GM23338 (cell line): ENCODE data around the gene VPS8. TPM values are rescaled to one million over a fixed set of nuclear protein-coding genes. Genes with fewer than 3 reads are reported as not detected.
A peak's percentile ranks its signal among the peaks of the same experiment; 100 is the strongest.

Source experiments
- ATAC-seq: fragments of 200-7000 bp; cut with Tn5 transposase; 3 replicates; pipeline ENCODE4 v1.9.1; 2020
- DNase-seq: peaks from one replicate; pipeline ENCODE4 v3.0.0-alpha.2; 2015; ENCODE audit warnings: low spot score
- H2AFZ ChIP-seq: fragments of 200-600 bp; sonication (generic); 2 replicates; pipeline ENCODE4 v1.8.0; 2016; ENCODE audit warnings: antibody characterized with exemption, mild to moderate bottlenecking, moderate library complexity
- H3F3A ChIP-seq: fragments of 200-600 bp; sonication (generic); replicated peaks from 2 replicates; pipeline ENCODE4 v1.8.0; 2017; ENCODE audit warnings: antibody characterized with exemption, mixed run types, low read depth
- H3K27ac ChIP-seq: fragments of 200-600 bp; sonication (generic); 2 replicates; pipeline ENCODE4 v1.6.1; 2016; ENCODE audit warnings: low read depth
- H3K27me3 ChIP-seq: fragments of 200-600 bp; sonication (generic); 2 replicates; pipeline ENCODE4 v1.8.0; 2016; ENCODE audit warnings: mild to moderate bottlenecking, mixed run types, moderate library complexity; ENCODE audit not compliant: insufficient read depth
- H3K36me3 ChIP-seq: fragments of 200-600 bp; sonication (generic); 2 replicates; pipeline ENCODE4 v1.8.0; 2016; ENCODE audit warnings: mild to moderate bottlenecking; ENCODE audit not compliant: insufficient read depth
- H3K4me1 ChIP-seq: fragments of 200-600 bp; sonication (generic); 2 replicates; pipeline ENCODE4 v1.8.0; 2016; ENCODE audit warnings: mild to moderate bottlenecking, moderate library complexity; ENCODE audit not compliant: insufficient read depth
- H3K4me2 ChIP-seq: fragments of 200-600 bp; sonication (generic); 2 replicates; pipeline ENCODE4 v1.7.1; 2017; ENCODE audit warnings: mixed run types
- H3K4me3 ChIP-seq: fragments of 200-600 bp; sonication (generic); 2 replicates; pipeline ENCODE4 v1.6.1; 2016; ENCODE audit warnings: mixed run types
- H3K79me2 ChIP-seq: fragments of 200-600 bp; sonication (generic); replicated peaks from 2 replicates; pipeline ENCODE4 v1.8.0; 2017; ENCODE audit warnings: mild to moderate bottlenecking; ENCODE audit not compliant: insufficient read depth
- H3K9me2 ChIP-seq: fragments of 200-600 bp; sonication (generic); 2 replicates; pipeline ENCODE4 v1.8.0; 2017; ENCODE audit not compliant: insufficient read depth
- H4K20me1 ChIP-seq: fragments of 200-600 bp; sonication (generic); replicated peaks from 2 replicates; pipeline ENCODE4 v1.8.0; 2017; ENCODE audit warnings: mild to moderate bottlenecking; ENCODE audit not compliant: insufficient read depth
- H3K27ac Mint-ChIP-seq: 2 replicates; pipeline ENCODE4 v1.8.0; 2020; ENCODE audit warnings: inconsistent platforms, mild to moderate bottlenecking, moderate library complexity, mixed read lengths
- H3K27me3 Mint-ChIP-seq: 3 replicates; pipeline ENCODE4 v1.8.0; 2022; ENCODE audit warnings: low read depth, mild to moderate bottlenecking, moderate library complexity, mixed read lengths, inconsistent platforms; ENCODE audit not compliant: insufficient read depth, poor library complexity
- H3K36me3 Mint-ChIP-seq: 3 replicates; pipeline ENCODE4 v1.8.0; 2021; ENCODE audit warnings: low read depth, mild to moderate bottlenecking, inconsistent platforms, moderate library complexity, mixed read lengths
- H3K4me1 Mint-ChIP-seq: 3 replicates; pipeline ENCODE4 v1.8.0; 2020; ENCODE audit warnings: mild to moderate bottlenecking, inconsistent platforms, mixed read lengths
- H3K4me3 Mint-ChIP-seq: 3 replicates; pipeline ENCODE4 v1.8.0; 2021; ENCODE audit warnings: moderate library complexity, mild to moderate bottlenecking, inconsistent platforms, mixed read lengths
- H3K9me3 Mint-ChIP-seq: 3 replicates; pipeline ENCODE4 v1.8.0; 2020; ENCODE audit warnings: moderate library complexity, mild to moderate bottlenecking, inconsistent platforms, mixed read lengths
- CREB1 ChIP-seq: fragments of 250-450 bp; sonication (Bioruptor Pico); IDR thresholded peaks from 2 replicates; pipeline ENCODE4 v1.5.0; 2020; ENCODE audit warnings: low read depth, mild to moderate bottlenecking, moderate library complexity
- polyA plus RNA-seq: library from polyadenylated mRNA; unstranded; fragments of >200 nt; fragmentation: Nextera tagmentation; extraction: Ambion mirVana; gene quantifications from 2 replicates; pipeline ENCODE4 v1.2.1, GENCODE V29; 2016
- total RNA-seq: library from RNA; depleted of rRNA; stranded (reverse); fragments of >200 nt; shearing (Covaris generic); gene quantifications from 2 replicates; pipeline ENCODE4 v1.2.3, GENCODE V29; 2014
- TF ChIP-seq, protein P1 (sequence below): IDR thresholded peaks from one replicate; pipeline ENCODE4 v1.6.1; 2018; ENCODE audit warnings: antibody characterized with exemption; ENCODE audit not compliant: unreplicated experiment
- TF ChIP-seq, protein P2 (sequence below): fragments of 250-450 bp; sonication (Bioruptor Pico); IDR thresholded peaks from 2 replicates; pipeline ENCODE4 v1.5.0; 2020; ENCODE audit warnings: mild to moderate bottlenecking, moderate library complexity

VPS8 gene
- total and polyA plus RNA-seq, 2 experiments from 2014 or later, result 17.3 to 45.5 TPM

DNA sequence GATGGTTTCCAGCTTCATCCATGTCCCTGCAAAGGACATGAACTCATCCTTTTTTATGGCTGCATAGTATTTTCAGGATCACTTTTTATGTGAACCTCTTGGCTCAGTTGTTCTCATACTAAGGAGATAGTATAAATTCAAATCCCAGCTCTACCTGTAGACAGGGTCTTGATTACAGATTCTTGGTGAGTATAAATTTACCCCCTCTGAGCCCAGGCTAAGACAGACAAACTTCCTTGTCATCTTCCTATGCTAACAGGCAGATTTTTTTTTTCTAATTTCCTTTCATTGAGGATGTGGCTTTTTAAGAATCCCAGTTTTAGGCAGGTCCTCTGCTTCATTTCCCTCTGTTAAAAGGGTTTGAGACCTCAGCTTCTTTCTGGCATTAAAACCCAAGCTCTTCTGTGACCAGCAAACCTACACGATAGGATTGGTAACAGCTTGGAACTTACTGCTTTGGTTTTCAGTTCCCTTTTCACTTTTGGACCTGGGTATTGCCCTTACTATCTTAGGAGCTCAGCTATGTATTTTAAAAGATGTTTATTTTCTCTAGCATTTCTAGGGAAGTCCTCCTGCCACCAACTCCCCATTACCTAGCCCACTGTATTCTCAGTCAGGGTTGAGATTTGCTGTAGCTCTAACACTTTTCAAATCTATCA is 72.5 kb downstream of the VPS8 start:
- TF ChIP-seq, protein P1, sequence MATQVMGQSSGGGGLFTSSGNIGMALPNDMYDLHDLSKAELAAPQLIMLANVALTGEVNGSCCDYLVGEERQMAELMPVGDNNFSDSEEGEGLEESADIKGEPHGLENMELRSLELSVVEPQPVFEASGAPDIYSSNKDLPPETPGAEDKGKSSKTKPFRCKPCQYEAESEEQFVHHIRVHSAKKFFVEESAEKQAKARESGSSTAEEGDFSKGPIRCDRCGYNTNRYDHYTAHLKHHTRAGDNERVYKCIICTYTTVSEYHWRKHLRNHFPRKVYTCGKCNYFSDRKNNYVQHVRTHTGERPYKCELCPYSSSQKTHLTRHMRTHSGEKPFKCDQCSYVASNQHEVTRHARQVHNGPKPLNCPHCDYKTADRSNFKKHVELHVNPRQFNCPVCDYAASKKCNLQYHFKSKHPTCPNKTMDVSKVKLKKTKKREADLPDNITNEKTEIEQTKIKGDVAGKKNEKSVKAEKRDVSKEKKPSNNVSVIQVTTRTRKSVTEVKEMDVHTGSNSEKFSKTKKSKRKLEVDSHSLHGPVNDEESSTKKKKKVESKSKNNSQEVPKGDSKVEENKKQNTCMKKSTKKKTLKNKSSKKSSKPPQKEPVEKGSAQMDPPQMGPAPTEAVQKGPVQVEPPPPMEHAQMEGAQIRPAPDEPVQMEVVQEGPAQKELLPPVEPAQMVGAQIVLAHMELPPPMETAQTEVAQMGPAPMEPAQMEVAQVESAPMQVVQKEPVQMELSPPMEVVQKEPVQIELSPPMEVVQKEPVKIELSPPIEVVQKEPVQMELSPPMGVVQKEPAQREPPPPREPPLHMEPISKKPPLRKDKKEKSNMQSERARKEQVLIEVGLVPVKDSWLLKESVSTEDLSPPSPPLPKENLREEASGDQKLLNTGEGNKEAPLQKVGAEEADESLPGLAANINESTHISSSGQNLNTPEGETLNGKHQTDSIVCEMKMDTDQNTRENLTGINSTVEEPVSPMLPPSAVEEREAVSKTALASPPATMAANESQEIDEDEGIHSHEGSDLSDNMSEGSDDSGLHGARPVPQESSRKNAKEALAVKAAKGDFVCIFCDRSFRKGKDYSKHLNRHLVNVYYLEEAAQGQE, result no peak
- TF ChIP-seq CREB1 (CRISPR knock-in tag), result no peak
- TF ChIP-seq, protein P2, sequence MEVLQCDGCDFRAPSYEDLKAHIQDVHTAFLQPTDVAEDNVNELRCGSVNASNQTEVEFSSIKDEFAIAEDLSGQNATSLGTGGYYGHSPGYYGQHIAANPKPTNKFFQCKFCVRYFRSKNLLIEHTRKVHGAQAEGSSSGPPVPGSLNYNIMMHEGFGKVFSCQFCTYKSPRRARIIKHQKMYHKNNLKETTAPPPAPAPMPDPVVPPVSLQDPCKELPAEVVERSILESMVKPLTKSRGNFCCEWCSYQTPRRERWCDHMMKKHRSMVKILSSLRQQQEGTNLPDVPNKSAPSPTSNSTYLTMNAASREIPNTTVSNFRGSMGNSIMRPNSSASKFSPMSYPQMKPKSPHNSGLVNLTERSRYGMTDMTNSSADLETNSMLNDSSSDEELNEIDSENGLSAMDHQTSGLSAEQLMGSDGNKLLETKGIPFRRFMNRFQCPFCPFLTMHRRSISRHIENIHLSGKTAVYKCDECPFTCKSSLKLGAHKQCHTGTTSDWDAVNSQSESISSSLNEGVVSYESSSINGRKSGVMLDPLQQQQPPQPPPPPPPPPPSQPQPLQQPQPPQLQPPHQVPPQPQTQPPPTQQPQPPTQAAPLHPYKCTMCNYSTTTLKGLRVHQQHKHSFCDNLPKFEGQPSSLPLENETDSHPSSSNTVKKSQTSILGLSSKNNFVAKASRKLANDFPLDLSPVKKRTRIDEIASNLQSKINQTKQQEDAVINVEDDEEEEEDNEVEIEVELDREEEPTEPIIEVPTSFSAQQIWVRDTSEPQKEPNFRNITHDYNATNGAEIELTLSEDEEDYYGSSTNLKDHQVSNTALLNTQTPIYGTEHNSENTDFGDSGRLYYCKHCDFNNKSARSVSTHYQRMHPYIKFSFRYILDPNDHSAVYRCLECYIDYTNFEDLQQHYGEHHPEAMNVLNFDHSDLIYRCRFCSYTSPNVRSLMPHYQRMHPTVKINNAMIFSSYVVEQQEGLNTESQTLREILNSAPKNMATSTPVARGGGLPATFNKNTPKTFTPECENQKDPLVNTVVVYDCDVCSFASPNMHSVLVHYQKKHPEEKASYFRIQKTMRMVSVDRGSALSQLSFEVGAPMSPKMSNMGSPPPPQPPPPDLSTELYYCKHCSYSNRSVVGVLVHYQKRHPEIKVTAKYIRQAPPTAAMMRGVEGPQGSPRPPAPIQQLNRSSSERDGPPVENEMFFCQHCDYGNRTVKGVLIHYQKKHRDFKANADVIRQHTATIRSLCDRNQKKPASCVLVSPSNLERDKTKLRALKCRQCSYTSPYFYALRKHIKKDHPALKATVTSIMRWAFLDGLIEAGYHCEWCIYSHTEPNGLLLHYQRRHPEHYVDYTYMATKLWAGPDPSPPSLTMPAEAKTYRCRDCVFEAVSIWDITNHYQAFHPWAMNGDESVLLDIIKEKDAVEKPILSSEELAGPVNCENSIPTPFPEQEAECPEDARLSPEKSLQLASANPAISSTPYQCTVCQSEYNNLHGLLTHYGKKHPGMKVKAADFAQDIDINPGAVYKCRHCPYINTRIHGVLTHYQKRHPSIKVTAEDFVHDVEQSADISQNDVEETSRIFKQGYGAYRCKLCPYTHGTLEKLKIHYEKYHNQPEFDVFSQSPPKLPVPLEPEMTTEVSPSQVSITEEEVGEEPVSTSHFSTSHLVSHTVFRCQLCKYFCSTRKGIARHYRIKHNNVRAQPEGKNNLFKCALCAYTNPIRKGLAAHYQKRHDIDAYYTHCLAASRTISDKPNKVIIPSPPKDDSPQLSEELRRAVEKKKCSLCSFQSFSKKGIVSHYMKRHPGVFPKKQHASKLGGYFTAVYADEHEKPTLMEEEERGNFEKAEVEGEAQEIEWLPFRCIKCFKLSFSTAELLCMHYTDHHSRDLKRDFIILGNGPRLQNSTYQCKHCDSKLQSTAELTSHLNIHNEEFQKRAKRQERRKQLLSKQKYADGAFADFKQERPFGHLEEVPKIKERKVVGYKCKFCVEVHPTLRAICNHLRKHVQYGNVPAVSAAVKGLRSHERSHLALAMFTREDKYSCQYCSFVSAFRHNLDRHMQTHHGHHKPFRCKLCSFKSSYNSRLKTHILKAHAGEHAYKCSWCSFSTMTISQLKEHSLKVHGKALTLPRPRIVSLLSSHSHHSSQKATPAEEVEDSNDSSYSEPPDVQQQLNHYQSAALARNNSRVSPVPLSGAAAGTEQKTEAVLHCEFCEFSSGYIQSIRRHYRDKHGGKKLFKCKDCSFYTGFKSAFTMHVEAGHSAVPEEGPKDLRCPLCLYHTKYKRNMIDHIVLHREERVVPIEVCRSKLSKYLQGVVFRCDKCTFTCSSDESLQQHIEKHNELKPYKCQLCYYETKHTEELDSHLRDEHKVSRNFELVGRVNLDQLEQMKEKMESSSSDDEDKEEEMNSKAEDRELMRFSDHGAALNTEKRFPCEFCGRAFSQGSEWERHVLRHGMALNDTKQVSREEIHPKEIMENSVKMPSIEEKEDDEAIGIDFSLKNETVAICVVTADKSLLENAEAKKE (CRISPR knock-in tag), result no peak
- Histone ChIP-seq H3F3A (no peaks in the 10 kb centered on the region), H3K79me2 (no peaks in the 10 kb centered on the region), H3K4me3 (no peak overlapping the region), H3K27ac (no peak overlapping the region), H4K20me1 (no peaks in the 10 kb centered on the region), H3K9me2 (no peaks in the 10 kb centered on the region), H3K4me1 (peaks cover 4% of the 10 kb centered on the region; the same call in 1 of the 2 replicates), H3K4me2 (no peak overlapping the region), H3K36me3 (no peaks in the 10 kb centered on the region), H3K27me3 (no peaks in the 10 kb centered on the region), H2AFZ (no peak overlapping the region)
- peaks cover 11% of the 10 kb centered on the region for H3K4me1 Mint-ChIP-seq
- no peak overlapping the region for H3K4me3 Mint-ChIP-seq
- DNase-seq (no peak), ATAC-seq (no peak)
- peak overlapping the region; percentile 21 for H3K27ac Mint-ChIP-seq
- H3K36me3 Mint-ChIP-seq, result peaks cover 6% of the 10 kb centered on the region; the same call in 2 of the 3 replicates
- no peaks in the 10 kb centered on the region for H3K9me3 Mint-ChIP-seq
- H3K27me3 Mint-ChIP-seq, result peaks cover 4% of the 10 kb centered on the region
